ENCODE results near the gene ITSN1.

DNA sequence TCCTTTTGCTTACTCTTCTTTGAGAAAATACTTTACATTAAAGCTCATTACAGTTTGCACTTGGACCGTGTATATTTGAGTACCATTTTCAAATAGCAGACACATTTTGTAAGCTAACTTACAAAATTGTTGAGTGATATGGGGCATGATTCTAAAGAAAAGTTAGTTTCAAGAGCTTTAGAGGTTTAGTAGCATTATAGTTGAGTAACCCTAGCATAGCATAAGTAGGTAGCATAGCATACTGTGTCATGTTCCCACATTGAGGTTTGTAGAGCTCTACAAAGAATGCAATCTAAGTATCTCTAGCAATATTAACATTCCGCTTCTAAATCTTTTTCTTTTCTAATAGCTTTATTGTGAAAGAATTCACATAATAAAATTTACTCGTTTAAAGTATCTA is 92.0 kb downstream of the ITSN1 start:
- TF ChIP-seq, protein P1, sequence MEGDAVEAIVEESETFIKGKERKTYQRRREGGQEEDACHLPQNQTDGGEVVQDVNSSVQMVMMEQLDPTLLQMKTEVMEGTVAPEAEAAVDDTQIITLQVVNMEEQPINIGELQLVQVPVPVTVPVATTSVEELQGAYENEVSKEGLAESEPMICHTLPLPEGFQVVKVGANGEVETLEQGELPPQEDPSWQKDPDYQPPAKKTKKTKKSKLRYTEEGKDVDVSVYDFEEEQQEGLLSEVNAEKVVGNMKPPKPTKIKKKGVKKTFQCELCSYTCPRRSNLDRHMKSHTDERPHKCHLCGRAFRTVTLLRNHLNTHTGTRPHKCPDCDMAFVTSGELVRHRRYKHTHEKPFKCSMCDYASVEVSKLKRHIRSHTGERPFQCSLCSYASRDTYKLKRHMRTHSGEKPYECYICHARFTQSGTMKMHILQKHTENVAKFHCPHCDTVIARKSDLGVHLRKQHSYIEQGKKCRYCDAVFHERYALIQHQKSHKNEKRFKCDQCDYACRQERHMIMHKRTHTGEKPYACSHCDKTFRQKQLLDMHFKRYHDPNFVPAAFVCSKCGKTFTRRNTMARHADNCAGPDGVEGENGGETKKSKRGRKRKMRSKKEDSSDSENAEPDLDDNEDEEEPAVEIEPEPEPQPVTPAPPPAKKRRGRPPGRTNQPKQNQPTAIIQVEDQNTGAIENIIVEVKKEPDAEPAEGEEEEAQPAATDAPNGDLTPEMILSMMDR (IDR thresholded peaks at IDR 0.05; ENCODE audit: low read depth, low read length, missing input control), result no peak
- no peak for TF ChIP-seq RAD21 (IDR thresholded peaks at IDR 0.05)
- no peak for TF ChIP-seq SP1 (IDR thresholded peaks at IDR 0.05)
- no peak for TF ChIP-seq REST (IDR thresholded peaks at IDR 0.05)
- TF ChIP-seq EGR1 (IDR thresholded peaks at IDR 0.05; ENCODE audit: low read depth in 2 of 2), result no peak

Measured in liver (tissue), 3 donors.